HCT116 (cell line): ENCODE data around the gene CREG1. TPM values are rescaled to one million over a fixed set of nuclear protein-coding genes. Genes with fewer than 3 reads are reported as not detected.

Source experiments
- ATAC-seq: fragments of 200-7000 bp; cut with Tn5 transposase; 2 replicates; pipeline ENCODE4 v1.9.1; 2020; ENCODE audit warnings: mild to moderate bottlenecking, moderate library complexity
- Bru-seq: library from RNA; stranded (reverse); fragments of 400-500 nt; gene quantifications from one replicate; lab custom pipeline; 2021; lab: Mats Ljungman, UMichigan
- BruChase-seq, 2 experiments: library from RNA; stranded (reverse); fragments of 400-500 nt; gene quantifications; one replicate each; lab custom pipeline; 2021; lab: Mats Ljungman, UMichigan
- BruUV-seq: library from RNA; stranded (reverse); fragments of 400-500 nt; replicated peaks from 2 replicates; lab custom pipeline; 2021; lab: Mats Ljungman, UMichigan
- CTCF ChIA-PET: fragments of 300-600 bp; sonication (Branson Sonifier 250); formaldehyde crosslinking; loops from one replicate; lab custom pipeline; 2021; ENCODE audit warnings: antibody characterized with exemption; lab: Charles Lee
- POLR2A ChIA-PET: fragments of 300-600, 350-600 bp; sonication (Branson Sonifier 250); formaldehyde crosslinking; loops from one replicate; lab custom pipeline; 2021; ENCODE audit warnings: antibody characterized with exemption; lab: Charles Lee
- RAD21 ChIA-PET, 2 experiments: fragments of 300-600 bp; sonication (Branson Sonifier 250); formaldehyde crosslinking; loops; one replicate each; lab custom pipeline; 2023; ENCODE audit warnings: low total read pairs in 2 of 2; ENCODE audit not compliant: uncharacterized antibody in 2 of 2, unreplicated experiment in 2 of 2, low non-redundant PET in 1 of 2; lab: Charles Lee
- DNase-seq: peaks from one replicate; pipeline ENCODE4 v3.0.0-alpha.2; 2010; ENCODE audit warnings: low read depth, low spot score
- H2AFZ ChIP-seq: fragments of 200-600 bp; shearing (Covaris generic), sonication (generic); 2 replicates; pipeline ENCODE4 v1.6.1; 2017; ENCODE audit warnings: low read depth, mixed run types, mixed read lengths, antibody characterized with exemption, low read length; ENCODE audit not compliant: poor library complexity, severe bottlenecking
- H3K27ac ChIP-seq: 2 replicates; pipeline ENCODE4 v1.5.1; 2012; ENCODE audit warnings: low read depth, low read length
- H3K27me3 ChIP-seq: fragments of 200-600 bp; sonication (generic); 2 replicates; pipeline ENCODE4 v1.6.1; 2016; ENCODE audit warnings: mixed run types, low read length, mixed read lengths; ENCODE audit not compliant: insufficient read depth
- H3K36me3 ChIP-seq, 2 experiments: fragments of 200-500 bp in 1 of 2; fragments of 200-600 bp in 1 of 2; sonication (Bioruptor generic) in 1 of 2; sonication (generic) in 1 of 2; 2 replicates each; pipeline versions ENCODE4 v1.5.1 to v1.6.1; 2014 to 2016; ENCODE audit warnings: low read length in 2 of 2, inconsistent platforms in 1 of 2, mixed read lengths in 1 of 2, mixed run types in 1 of 2; ENCODE audit not compliant: insufficient read depth in 2 of 2, control insufficient read depth in 1 of 2
- H3K4me1 ChIP-seq, 2 experiments: fragments of 200-600 bp in 1 of 2; sonication (generic) in 1 of 2; 2 replicates each; pipeline versions ENCODE4 v1.5.1 to v1.6.1; 2012 to 2017; ENCODE audit warnings: low read length in 2 of 2, inconsistent platforms in 1 of 2, mild to moderate bottlenecking in 1 of 2, mixed read lengths in 1 of 2, mixed run types in 1 of 2, moderate library complexity in 1 of 2; ENCODE audit not compliant: insufficient read depth in 2 of 2, control insufficient read depth in 1 of 2
- H3K4me2 ChIP-seq: fragments of 200-600 bp; sonication (generic); 2 replicates; pipeline ENCODE4 v1.6.1; 2017; ENCODE audit warnings: mixed run types, low read length, mixed read lengths
- H3K4me3 ChIP-seq, 2 experiments: fragments of 200-600 bp in 1 of 2; sonication (generic) in 1 of 2; replicated peaks in 1 of 2; 2 replicates each; pipeline ENCODE4 v1.5.1; 2011 to 2016; ENCODE audit warnings: low read length in 2 of 2, control low read depth in 1 of 2, low read depth in 1 of 2, mild to moderate bottlenecking in 1 of 2, mixed read lengths in 1 of 2, mixed run types in 1 of 2
- H3K79me2 ChIP-seq: fragments of 200-600 bp; sonication (generic); 2 replicates; pipeline ENCODE4 v1.6.1; 2017; ENCODE audit warnings: mild to moderate bottlenecking, mixed run types, low read length, moderate library complexity, mixed read lengths; ENCODE audit not compliant: insufficient read depth
- H3K9ac ChIP-seq: fragments of 200-600 bp; sonication (generic); 2 replicates; pipeline ENCODE4 v1.6.1; 2016; ENCODE audit warnings: low read length, mixed read lengths
- H3K9me2 ChIP-seq: fragments of 200-600 bp; sonication (generic), shearing (Covaris generic); 2 replicates; pipeline ENCODE4 v1.6.1; 2017; ENCODE audit warnings: mixed run types, mild to moderate bottlenecking, moderate library complexity; ENCODE audit not compliant: insufficient read depth
- H3K9me3 ChIP-seq, 2 experiments: fragments of 200-500 bp in 1 of 2; fragments of 200-600 bp in 1 of 2; sonication (Bioruptor generic) in 1 of 2; sonication (generic) in 1 of 2; 2 replicates each; pipeline ENCODE4 v1.6.1; 2014 to 2017; ENCODE audit warnings: low read length in 2 of 2, mixed read lengths in 2 of 2, inconsistent platforms in 1 of 2, low read depth in 1 of 2, mild to moderate bottlenecking in 1 of 2, mixed run types in 1 of 2, moderate library complexity in 1 of 2; ENCODE audit not compliant: control insufficient read depth in 1 of 2, insufficient read depth in 1 of 2
- H4K20me1 ChIP-seq: fragments of 200-600 bp; sonication (generic), shearing (Covaris generic); 2 replicates; pipeline ENCODE4 v1.6.1; 2017; ENCODE audit warnings: mixed run types, mild to moderate bottlenecking, moderate library complexity; ENCODE audit not compliant: insufficient read depth
- CBX3 ChIP-seq: IDR thresholded peaks from 2 replicates; pipeline ENCODE4 v1.6.1; 2012; ENCODE audit warnings: low read depth
- CEBPB ChIP-seq: IDR thresholded peaks from 2 replicates; pipeline ENCODE4 v1.6.1; 2012; ENCODE audit warnings: low read depth
- CTCF ChIP-seq, 3 experiments: fragments of 200-600 bp in 1 of 3; sonication (generic) in 1 of 3; IDR thresholded peaks in 2 of 3; conservative IDR thresholded peaks in 1 of 3; 2 replicates each; pipeline ENCODE4 v1.5.1; 2012 to 2017; ENCODE audit warnings: low read depth in 2 of 3, low read length in 2 of 3, antibody characterized with exemption in 1 of 3, borderline replicate concordance in 1 of 3, control low read depth in 1 of 3, mild to moderate bottlenecking in 1 of 3, mixed read lengths in 1 of 3, mixed run types in 1 of 3, moderate library complexity in 1 of 3; ENCODE audit not compliant: insufficient read depth in 1 of 3
- EGR1 ChIP-seq: IDR thresholded peaks from 2 replicates; pipeline ENCODE4 v1.6.1; 2012; ENCODE audit warnings: low read depth
- ELF1 ChIP-seq: IDR thresholded peaks from 2 replicates; pipeline ENCODE4 v1.6.1; 2012; ENCODE audit warnings: low read depth, borderline replicate concordance
- EZH2phosphoT487 ChIP-seq: fragments of 200-600 bp; IDR thresholded peaks from 2 replicates; pipeline ENCODE4 v1.6.1; 2018; ENCODE audit warnings: antibody characterized with exemption, borderline replicate concordance
- FOSL1 ChIP-seq: IDR thresholded peaks from 2 replicates; pipeline ENCODE4 v1.6.1; 2012; ENCODE audit warnings: low read depth
- JUND ChIP-seq: IDR thresholded peaks from 2 replicates; pipeline ENCODE4 v1.6.1; 2012
- MAX ChIP-seq: IDR thresholded peaks from 2 replicates; pipeline ENCODE4 v1.6.1; 2012
- POLR2A ChIP-seq: IDR thresholded peaks from 2 replicates; pipeline ENCODE4 v1.7.0; 2011; ENCODE audit warnings: borderline replicate concordance; ENCODE audit not compliant: insufficient read depth, insufficient read length; ENCODE audit errors: extremely low read depth
- POLR2AphosphoS5 ChIP-seq: IDR thresholded peaks from 2 replicates; pipeline ENCODE4 v1.6.1; 2011; ENCODE audit warnings: mild to moderate bottlenecking, low read depth, low read length, moderate library complexity
- RAD21 ChIP-seq: IDR thresholded peaks from 2 replicates; pipeline ENCODE4 v1.6.1; 2012; ENCODE audit warnings: low read depth, mild to moderate bottlenecking
- SIN3A ChIP-seq: IDR thresholded peaks from 2 replicates; pipeline ENCODE4 v1.6.1; 2012; ENCODE audit warnings: low read depth
- SP1 ChIP-seq: IDR thresholded peaks from 2 replicates; pipeline ENCODE4 v1.6.1; 2012; ENCODE audit warnings: low read depth
- TCF7L2 ChIP-seq: IDR thresholded peaks from 2 replicates; pipeline ENCODE4 v1.7.0; 2011; ENCODE audit warnings: borderline replicate concordance, inconsistent platforms; ENCODE audit not compliant: insufficient read depth, insufficient read length; ENCODE audit errors: extremely low read depth
- YY1 ChIP-seq: IDR thresholded peaks from 2 replicates; pipeline ENCODE4 v1.6.1; 2011; ENCODE audit warnings: low read length, low read depth, moderate library complexity, mild to moderate bottlenecking; ENCODE audit not compliant: insufficient replicate concordance; ENCODE audit errors: extremely low read depth
- ZBTB33 ChIP-seq: IDR thresholded peaks from 2 replicates; pipeline ENCODE4 v1.6.1; 2011; ENCODE audit warnings: mild to moderate bottlenecking, low read length, moderate library complexity; ENCODE audit not compliant: insufficient replicate concordance; ENCODE audit errors: extremely low read depth
- ZFX ChIP-seq: fragments of 450-650 bp; IDR thresholded peaks from 2 replicates; pipeline ENCODE4 v1.6.1; 2017
- intact Hi-C: fragments of 100-400 bp; cut with micrococcal nuclease; formaldehyde crosslinking; loops from 2 replicates; pipeline ENCODE4 v1.10.0; 2022
- long read RNA-seq: library from polyadenylated mRNA; unstranded; transcript quantifications from one replicate; pipeline ENCODE4 v2.0.0, GENCODE V29; 2021; ENCODE audit not compliant: unreplicated experiment
- polyA plus RNA-seq: library from polyadenylated mRNA; unstranded; fragments of >200 nt; gene quantifications from 2 replicates; pipeline ENCODE4 v1.2.1, GENCODE V29; 2012; ENCODE audit warnings: missing spikeins
- total RNA-seq: library from RNA; stranded (reverse); gene quantifications from one replicate; pipeline ENCODE4 v1.2.1, GENCODE V29; 2021; ENCODE audit not compliant: unreplicated experiment

Gene CREG1
- total RNA-seq (55.7 TPM), Bru-seq, nascent RNA (percentile 61 among the genes with signal in this experiment), BruChase-seq, experiment 1, labeled RNA remaining after a 6-hour chase (percentile 80 among the genes with signal in this experiment), BruChase-seq, experiment 2, labeled RNA remaining after a 2-hour chase (percentile 62 among the genes with signal in this experiment)
- polyA plus RNA-seq, result 30.4 and 40.8 TPM in 2 replicates
- long read RNA-seq, transcript CREG1-201 (4 exons, 1,974 nt), result major isoform, 221 of 228 reads
- long read RNA-seq, partial matches to known transcripts, result 0 of 228 reads
- long read RNA-seq, other reads (novel, unspliced or antisense), result 7 of 228 reads

GRCh38 chr1:167553136-167554027 lies at the start of gene CREG1:
Gene CREG1, minus strand, starts transcription at chr1:167553762.
- peak within 1 kb of the TSS; percentile 99 for H2AFZ ChIP-seq
- H3K79me2 ChIP-seq, result peaks cover 17% of the 10 kb centered on the region
- TF ChIP-seq CTCF (IDR thresholded peaks at IDR 0.05 in 2 of 3, conservative IDR thresholded peaks at IDR 0.05 in 1 of 3; ENCODE audit: borderline replicate concordance in 1 of 3, insufficient read depth in 1 of 3, low read depth in 2 of 3, low read length in 2 of 3), result no peak
- peak; percentile 15 for TF ChIP-seq YY1
- no peak for TF ChIP-seq EZH2phosphoT487
- TF ChIP-seq ELF1, result no peak
- TF ChIP-seq ZBTB33, result no peak
- peak; percentile 95 for TF ChIP-seq POLR2AphosphoS5
- TF ChIP-seq CEBPB, result no peak
- TF ChIP-seq RAD21, result no peak
- TF ChIP-seq ZFX, result peak; percentile 81
- no peak for TF ChIP-seq SP1
- TF ChIP-seq FOSL1, result no peak
- no peak for TF ChIP-seq CBX3
- TF ChIP-seq POLR2A, result peak; percentile 79
- TF ChIP-seq MAX, result peak; percentile 69
- TF ChIP-seq JUND, result no peak
- TF ChIP-seq SIN3A, result peak; percentile 68; the same call in 1 of the 2 replicates
- TF ChIP-seq EGR1, result 0 out of 2 replicates have a peak, but pooled peaks have one; percentile 21
- TF ChIP-seq TCF7L2, result no peak
- no peaks in the 10 kb centered on the region for H3K9me3 ChIP-seq
- no peaks in the 10 kb centered on the region for H4K20me1 ChIP-seq
- peak within 1 kb of the TSS; percentile 73 for H3K9ac ChIP-seq
- peak within 1 kb of the TSS; percentile 65 to 73 for H3K4me3 ChIP-seq
- H3K27ac ChIP-seq, result peak within 1 kb of the TSS; percentile 50
- ChIA-PET RAD21 (interaction anchor here in 1 of 2 experiments (0.6 kb wide), 1 partner anchor 331 kb away, joined by 3 read pairs; no protein-coding TSS in a partner anchor), POLR2A (interaction anchor here (0.5 to 1.3 kb wide), 10 partner anchors 10 to 333 kb away, joined by 3 to 10 read pairs (median 3); partner anchors contain the start of gene POU2F1), CTCF (interaction anchor here (0.9 to 1.4 kb wide), 5 partner anchors 9 to 644 kb away, joined by 3 to 17 read pairs (median 5); no protein-coding TSS in a partner anchor)
- H3K4me2 ChIP-seq, result peak within 1 kb of the TSS; percentile 87
- peak; percentile 75 for DNase-seq
- H3K27me3 ChIP-seq, result no peaks in the 10 kb centered on the region
- no peaks in the 10 kb centered on the region for H3K36me3 ChIP-seq
- BruUV-seq, result no TSS peak
- peak; percentile 98 for ATAC-seq
- H3K4me1 ChIP-seq, result peaks cover 12 to 18% of the 10 kb centered on the region in 2 experiments; a peak in 3 of 4 replicates
- intact Hi-C loops, result no loop called here
- H3K9me2 ChIP-seq, result no peaks in the 10 kb centered on the region
